ENCODE measurements around the gene ASPSCR1.

DNA sequence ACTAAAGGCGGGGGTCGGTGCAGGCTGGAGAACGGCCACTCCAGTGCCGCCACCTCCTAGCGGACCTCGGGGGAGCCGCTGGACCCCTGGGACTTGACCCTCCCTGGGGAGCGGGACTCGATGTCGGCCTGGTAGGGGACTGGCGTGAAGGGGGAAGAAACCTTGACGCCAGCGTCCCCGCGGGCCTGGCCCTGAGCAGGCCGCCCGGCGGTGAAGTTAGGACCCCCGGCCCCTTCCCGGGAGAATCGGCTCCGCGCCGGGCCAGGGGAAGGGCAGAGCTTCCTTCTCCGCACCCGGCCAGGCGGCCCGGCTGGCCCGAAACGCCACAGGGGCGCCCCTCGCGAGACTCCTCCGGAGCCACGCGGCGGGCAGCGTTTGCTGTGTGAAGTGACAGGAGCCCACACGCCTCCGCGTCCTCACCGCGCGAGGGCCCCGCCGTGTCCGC lies 87.8 kb downstream of the ASPSCR1 start:
- no peak for TF ChIP-seq GATA2 (IDR thresholded peaks at IDR 0.05; ENCODE audit: low read depth, low read length)
- TF ChIP-seq GATA3 (IDR thresholded peaks at IDR 0.05; ENCODE audit: low read depth, low read length) = no peak
